Renal pelvis (tissue), 4 donors: ENCODE measurements around the gene MCTP2. TPM values are rescaled to one million over a fixed set of nuclear protein-coding genes. Genes with fewer than 3 reads are reported as not detected.

ENCODE experiments used
- DNase-seq: peaks from one replicate; pipeline ENCODE4 v3.0.0-alpha.2; 2013
- polyA plus RNA-seq, 3 donors: library from polyadenylated mRNA; unstranded; fragments of 120-200 nt; gene quantifications; one replicate each; pipeline ENCODE4 v1.2.1, GENCODE V29; 2013; ENCODE audit not compliant: insufficient read length in 3 of 3

Gene MCTP2
- polyA plus RNA-seq, 3 donors, result 14.0 to 20.2 (median 15.4) TPM

DNA sequence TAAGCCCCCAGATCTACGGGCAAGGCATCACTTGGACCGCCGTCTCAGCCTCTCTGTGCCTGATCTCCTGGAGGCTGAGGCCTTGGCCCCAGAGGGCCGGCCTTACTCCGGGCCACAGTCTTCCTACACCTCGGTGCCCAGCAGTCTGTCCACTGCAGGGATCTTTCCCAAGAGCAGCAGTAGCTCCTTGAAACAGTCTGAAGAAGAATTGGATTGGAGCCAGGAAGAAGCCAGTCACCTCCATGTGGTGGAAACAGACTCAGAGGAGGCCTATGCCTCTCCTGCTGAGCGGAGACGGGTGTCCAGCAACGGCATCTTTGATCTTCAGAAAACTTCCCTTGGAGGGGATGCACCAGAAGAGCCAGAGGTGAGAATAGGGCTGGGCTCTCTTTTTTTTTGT, 67.0 kb downstream of the MCTP2 start:
- DNase-seq, result no peak

DNA sequence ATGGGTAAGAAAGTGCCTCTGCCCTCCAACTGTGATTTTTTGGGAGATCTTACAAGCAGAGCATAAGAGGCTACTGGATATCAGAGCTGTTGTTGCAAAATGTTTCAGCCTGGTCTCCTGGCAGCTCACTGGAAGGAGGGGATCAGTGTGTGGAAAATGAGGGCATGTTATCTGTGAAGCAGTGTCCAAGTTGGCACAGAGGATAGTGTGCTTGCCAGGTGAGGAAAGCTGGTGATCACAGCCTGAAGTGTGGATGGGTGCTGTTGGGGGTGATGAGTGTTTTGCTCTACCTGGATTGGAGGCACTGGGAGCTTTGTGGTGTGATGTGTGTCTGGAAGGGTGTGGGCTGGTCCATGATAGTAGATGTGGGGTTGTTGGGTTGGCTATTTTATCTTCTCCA, 69.3 kb downstream of the MCTP2 start:
- DNase-seq, result no peak

DNA sequence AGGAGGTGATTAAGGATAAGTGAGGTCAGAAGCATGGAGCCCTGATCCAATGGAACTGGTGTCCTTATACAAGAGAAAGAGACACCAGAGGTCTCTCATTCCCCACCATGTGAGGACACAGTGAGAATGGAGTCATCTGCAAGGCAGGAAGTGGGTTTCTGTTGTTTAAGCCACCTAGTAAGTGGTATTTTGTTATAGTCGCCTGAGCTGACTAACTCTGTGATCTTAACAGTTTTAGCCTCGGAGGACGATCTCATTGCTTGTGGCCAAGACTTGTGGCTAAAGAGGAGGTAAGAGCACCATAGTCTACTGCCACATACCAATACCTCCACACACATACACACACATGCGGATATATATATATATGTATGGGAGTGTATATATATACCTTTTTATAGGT, 73.8 kb downstream of the MCTP2 start:
- no peak for DNase-seq

DNA sequence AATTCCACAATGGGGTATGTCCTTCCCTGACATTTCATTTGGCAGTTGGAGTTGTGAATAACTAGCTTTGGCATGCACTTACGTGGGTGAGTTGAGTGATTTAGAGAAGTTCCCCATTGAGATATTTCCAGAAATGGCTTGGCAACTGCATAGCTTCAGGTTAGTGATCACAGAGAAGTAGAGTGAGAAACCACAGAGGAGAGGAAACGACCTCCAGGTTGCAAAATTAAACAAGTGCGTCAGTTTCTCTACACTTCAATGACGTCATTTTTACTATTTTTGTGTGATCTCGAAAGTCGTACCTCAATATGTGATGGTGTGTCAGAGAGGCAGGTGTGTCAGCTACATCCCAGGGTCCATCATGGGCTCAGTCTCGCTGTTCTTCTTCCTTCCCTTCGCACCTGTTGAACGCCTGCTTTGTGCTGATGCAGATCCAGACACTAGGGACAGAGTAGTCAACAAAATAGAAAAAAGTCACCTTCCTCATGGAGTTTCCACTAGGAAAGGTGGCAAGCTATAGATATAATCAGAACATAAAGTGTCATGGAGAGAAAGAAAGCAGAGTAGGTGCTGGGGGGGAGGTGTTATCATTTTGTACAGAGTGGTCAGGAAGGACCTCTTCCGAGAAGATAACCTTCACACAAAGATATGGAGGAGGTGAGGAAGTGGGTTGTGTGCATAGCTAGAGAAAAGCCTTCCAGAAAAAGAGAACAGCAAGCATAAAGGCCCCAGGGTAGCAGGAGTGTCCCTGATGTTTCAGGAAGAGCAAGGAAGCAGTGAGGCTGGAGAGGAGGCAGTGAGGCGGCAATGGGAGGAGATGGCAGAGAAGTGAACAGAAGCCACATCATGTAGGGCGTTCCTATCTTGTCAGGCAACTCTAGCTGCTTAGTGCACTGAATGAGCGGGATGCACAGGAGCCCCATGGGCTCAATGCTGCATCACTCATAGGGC, 75.6 kb downstream of the MCTP2 start:
- DNase-seq, result no peak

DNA sequence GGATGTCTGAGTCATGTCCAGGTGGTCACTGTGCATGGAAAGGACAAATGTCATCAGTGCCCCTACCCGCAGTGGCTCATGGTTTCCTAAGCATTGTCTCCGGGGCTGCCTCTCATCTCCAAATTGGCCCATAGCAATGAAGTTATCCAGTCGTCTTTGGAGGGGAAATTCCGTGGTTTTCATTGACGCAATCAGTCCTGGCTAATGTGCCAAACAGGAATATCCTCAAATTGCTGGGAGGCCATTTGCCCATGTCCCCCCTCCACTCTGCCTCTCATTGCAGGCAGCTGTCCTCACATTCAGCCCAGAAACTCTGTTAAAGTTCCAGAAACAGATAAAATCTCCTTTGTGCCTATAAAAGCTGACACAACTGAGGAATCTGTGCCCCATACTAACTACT, 81.6 kb downstream of the MCTP2 start:
- no peak for DNase-seq

DNA sequence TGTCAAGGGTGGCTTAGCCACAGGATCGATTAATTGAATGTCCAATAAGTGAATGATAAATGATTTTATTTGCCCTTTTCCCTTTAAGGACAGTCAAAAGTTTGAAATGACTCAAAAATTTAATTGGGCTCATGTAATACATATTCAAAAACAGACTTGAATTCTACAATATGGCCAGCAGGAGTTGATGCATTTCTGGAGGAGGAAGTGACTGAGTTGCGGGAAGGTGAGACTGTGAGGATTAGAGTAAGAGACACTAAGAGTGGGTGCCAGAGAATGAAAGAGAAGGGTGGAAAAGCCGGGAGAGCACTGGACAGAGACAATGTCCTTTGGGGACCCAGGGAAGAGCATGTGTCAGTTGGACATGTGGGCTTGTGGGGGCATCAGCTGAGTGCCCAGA, 83.3 kb downstream of the MCTP2 start:
- no peak for DNase-seq

DNA sequence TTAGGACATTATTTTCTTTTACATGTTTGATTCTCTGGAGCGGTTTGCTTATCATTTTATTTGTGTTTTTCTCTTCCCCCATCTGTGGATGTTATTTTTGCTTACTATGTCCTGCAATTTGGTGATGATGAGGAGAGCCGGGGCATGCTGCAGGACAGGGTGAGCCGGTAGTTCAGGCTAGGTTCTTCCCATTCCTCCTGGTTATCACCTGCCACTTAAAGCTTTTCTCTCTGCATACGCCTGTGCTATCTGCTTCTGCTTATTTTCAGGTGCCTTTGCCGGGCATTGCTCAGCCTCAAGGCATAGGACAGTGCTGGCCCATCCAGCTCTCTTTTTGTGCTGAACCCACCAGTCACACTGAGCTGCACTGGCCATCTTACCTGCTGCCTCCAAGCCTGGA, 85.8 kb downstream of the MCTP2 start:
- no peak for DNase-seq

DNA sequence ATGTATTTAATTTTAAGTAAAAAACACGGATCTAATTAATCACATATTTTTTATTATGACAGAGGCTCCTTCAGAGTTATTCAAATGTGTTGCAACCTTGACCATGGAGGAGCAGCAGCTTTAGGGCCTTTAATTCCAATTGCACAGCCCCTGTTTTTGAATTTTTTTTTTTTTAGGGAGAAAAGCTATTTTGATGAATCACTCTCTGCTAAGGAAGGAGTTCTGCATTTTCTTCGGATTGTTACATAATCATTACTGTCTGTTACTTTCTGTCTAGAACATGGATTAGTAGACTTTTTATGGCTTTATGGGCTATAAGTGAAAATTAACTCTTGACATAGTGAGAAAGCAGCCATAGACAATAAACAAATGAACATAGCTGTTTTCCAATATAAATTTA, 90.8 kb downstream of the MCTP2 start:
- no peak for DNase-seq

DNA sequence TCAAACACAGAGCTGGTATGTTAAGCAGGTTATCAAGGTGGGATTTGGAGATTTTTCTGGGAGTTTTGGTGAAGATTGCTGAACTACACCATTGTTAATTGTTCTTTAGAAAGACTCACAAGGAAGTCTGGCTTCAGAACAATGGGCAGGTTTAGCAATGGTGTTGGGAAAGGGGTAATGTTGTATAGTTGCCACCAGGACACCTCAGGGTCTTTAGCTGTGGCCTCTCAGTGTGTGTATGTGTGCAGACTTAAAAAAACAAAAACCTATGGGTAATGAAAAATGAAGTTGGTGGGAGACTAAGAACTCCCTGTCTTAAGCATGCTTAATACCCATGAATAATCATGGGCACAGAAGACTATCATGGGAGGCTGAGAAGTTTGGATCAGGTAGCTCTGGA, 91.7 kb downstream of the MCTP2 start:
- no peak for DNase-seq

DNA sequence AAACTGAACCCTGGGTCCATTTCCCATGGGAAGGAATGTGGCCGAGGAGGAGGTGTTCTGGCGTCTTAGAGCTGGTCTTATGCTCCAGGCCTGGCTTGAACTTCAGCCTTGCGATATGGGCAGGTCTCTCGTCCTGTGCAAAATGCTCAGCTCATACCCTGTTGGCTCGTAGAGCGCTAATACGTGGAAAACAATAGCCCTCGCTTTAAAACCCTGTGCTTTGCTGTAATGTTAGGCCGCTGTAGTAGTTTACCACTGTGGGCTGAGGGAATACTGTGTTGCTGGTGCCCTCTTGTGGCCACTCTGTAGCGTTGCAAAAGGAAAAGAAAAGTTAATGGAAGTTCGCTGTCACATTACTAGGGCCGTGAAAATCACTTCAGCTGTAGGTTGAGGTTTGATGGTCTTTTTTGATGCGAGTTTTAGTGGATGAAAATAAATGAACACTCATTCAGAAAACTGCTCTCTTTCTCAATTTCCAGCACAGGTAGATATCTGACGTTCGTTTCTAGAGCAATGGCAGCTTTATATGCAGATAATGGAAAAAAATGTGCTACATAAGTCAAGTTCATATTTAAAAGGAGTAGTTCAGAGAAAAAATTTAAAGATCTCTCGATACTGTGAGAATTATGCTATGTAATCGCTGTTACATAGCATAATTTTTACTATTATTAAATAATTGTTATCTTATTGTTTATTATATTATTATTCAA, 92.9 kb downstream of the MCTP2 start:
- peak; percentile 61 for DNase-seq

DNA sequence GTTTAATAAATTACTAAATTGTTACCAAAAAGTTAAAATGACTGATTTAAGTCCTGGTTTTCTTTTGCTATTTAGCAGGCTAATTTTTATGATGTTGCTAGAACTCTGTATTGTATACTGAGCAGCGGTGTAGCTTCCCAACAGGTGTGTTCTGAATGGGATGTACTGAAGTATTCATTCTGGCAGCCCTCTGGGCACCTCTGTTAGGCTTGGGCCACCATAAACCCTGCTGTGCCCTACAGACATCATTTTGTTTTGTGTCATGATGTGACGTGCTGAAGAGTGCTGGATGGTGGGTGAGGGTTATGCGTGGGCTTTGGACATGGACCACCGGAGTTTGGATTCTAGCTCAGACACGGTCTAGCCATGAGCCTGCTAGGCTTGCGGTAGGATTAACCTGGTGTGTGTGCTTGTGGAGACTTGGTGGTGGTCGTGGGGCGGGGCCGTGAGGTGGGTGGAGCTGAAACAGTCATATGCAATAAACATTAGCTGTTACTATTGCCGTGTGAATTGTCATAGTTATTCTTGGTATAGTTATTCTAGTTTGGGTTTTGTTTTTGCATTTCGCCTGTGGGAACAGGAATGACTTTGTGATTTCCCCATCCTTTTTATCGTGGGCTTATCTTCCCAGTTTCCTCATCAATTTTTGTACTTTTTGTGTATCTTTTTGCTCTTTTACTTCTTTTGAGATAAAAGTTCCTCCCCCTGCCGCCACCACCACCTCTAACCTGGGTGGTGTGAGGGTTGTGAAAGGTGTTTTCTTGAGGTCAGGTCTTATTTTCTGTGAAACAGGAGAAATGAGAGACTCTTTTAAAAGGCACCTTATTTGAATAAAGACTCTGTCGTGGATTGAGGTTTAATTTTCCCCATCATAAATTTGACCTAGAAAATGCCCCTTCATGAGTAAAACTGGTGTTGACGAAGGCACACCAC, 93.7 kb downstream of the MCTP2 start:
- DNase-seq, result no peak

DNA sequence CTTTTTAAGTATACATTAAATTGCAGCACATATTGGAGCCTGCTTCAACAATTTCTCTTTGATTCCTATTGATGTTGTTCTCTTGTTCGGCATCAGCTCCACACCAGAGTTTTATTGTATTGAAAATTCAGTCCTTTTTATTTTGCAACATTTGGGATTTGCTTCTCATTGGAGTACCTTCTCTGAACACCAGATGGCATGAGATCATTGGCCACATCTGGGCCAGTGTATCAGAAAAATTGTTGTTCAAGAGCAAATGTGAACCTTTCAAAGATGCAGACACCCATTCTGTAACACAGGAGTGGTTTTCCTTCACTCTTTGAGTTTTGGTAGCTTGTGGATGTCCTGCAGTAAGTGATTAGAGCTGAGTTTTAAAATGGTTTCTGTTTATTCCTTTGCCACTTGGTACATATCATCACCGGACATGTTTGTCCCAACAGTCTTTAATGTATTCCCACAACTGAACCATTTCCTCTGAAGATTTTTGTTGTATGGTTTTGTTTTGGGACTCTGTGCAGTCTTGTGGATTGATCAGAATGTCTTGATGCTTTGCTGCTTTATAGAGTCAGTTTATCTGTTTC, 96.1 kb downstream of the MCTP2 start:
- DNase-seq, result peak; percentile 44

DNA sequence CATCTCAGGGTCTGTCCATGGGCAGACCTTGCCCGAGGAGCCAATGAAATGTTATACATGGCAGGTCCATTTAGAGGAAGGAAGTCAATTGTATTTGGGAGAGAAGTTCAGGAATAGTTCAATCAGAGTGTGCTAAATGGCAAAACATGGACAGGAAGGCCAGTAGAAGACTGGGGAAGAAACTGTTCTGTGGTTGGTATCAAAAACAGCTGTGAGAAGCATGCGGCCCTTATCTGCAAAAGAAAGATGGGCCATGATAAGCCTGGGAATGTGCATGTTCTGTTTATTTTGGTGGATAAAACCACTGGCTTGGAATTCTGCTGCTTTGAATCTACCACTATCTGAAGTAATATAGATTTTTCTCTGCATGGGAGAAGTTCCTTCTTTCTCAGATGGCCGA, 100.4 kb downstream of the MCTP2 start:
- no peak for DNase-seq

DNA sequence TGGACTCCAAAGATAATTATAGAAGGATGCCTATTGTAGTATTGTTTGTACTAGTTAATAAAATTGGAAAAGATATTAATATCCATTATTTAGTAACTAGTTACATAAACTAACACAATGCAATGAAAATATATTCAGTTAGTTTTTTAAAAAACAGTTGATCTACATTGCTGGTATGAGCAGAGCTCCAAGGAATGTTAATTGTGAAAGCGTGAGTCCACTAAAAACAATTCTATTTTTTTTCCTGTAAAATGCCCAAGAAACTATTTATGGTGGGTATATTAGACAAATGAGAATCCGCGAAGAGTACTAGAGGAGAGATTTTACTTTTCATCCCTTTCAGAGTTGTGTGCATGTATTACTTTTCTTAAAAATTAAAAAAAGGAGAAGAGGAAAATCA, 104.3 kb downstream of the MCTP2 start:
- no peak for DNase-seq

DNA sequence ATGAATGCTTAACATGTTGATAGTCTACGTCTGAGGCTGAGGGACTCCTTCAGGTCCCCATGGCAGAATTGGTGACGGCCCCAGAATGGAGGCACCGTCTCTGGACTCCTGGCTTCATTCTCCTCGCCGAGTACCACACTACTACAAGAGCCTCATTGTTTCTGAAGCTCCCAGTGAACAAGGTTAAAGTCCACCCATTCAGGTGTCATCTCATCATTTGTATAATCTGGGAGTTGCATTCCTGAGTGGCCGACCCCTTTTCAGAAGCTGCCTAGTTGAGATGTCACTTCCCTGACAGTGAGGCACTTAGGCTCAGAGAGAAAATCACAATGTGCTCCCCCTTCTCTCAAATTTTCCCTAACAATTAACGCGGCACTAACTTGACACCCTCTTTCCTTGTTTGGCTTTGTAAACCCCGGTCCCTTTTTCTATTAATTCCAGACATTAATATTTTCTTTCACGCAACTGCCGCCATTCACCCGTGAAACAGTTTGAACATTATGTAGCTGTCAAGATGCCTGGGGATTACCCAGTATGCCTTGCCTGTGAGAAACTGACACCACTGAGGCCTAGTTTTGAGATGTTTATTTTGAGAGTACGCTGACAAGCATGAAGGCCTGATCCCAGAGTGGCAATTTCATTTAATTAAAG, 105.6 kb downstream of the MCTP2 start:
- no peak for DNase-seq

DNA sequence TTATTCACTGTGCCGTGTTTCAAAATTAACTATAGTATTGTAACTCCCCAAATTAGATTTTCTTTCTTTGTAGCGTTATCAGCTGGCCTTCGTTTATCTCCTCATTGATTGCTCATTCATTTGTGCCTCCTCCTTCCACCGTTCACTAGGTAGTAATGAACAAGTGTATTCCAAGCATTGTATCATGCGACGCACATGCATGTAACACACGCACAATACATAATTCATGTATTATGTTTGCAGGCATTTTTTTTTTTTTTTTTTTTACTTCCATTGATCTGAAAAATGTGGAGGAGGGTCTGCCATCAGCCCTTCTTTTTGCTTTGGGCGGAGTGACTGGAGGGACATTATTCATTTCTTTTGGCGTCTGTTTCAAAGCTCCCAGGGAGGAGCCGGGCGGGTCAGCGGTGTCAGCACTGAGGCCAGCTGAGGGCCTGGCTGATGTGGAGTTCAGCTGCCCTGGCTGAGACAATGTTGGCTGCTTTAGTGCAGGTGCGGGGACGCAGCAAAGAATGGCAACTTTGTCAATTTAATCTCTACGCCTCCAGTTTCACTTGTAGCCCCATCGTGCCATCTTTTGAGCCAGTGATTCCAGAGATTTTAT, 107.0 kb downstream of the MCTP2 start:
- DNase-seq, result no peak

DNA sequence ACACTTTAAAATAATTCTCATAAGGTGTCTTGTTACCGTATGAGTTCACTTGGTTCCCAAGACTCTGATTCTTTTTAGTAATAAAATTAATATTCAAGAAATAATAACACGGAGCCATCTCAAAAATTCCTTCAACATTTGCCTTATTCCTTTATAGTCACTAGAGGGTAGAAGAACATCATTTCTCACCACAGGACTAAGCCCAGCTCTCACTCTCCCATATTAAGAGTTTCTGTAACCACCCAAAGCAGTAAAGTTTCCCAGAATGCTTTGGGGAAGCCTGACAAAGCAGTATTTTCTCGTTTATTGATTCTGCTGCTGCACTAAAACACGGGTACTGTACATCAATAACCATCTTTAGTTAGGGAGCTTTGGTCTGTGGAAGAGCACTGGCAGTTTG, 114.9 kb downstream of the MCTP2 start:
- DNase-seq, result no peak

DNA sequence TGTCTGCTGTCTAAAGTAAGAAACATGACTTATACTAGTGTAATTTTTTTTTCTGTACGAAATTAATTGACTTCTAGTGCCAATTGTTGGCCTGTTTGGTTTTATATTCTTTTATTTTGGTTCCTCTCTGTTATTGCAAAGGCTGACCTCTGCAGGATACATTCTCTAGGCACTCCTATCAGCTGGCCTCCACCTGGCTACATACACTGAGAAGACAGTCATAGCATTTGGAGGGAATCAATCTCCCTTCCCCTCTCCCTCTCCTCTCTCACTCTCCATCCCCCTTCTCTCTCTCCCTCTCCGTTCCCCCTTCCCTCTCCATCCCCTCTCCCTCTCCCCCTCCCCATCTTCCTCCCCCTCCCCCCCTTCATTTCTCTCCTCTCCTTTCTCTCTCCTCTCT, 116.7 kb downstream of the MCTP2 start:
- no peak for DNase-seq

DNA sequence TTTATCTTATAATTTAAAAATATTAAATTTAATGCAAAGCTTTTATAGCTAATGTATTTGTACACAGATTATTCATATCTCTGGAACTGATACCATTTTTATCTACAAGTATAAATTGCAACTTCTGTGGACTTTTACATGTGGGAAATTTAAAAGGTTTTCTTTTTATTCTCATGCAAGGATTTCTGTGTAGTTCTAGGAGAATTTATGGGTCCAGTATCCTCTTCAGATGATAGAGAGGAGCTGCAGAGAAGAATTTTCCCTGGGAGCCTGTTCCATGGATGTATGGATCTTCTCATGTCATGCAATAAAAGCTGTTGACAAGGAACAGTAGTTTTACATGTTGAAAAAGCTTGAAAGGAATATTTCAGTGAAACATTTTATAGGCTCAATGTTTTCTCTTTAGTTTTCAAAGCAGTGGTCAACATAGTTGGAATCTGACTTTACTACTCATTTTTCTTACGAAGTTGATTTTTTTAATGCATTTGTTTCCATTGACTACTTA, 119.7 kb downstream of the MCTP2 start:
- no peak for DNase-seq

DNA sequence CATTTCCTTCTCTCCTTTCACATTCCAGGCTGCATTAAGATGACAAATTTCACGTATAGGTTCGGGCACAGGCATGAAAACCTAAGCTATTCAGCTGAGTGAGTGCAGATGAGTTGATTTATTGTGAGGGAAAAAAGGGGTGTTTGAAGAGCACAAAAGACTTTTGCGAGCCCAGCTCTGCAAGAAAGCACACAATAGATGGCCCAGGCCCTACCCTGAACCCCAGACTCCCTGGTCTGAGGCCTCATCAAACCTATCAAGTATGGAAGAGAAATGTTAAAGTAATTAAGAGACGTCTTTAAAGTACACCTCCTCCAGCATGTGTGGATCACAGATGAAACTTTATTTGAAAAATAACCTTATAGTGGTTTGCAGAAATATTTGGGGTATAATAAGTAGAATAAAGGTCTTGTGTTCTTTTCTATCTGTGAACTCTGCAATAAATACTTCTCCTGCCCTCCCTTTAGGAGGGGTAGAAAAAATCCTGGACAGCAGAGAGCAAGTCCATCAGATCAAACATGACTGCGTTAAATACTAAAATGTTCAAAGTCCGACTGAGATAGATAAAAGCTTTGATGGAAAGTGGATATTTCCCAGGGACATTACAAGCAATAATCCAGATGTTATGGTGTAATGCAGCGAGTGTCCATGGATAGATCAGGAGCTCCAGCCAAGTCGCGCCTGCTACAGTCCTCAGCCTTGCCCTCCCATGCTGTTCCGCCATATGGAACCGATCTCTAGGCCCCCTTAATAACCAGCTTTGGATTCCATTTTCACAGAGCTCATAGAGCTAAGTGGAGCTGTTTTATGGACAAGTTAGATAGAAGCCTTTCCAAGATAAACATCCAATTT, 121.5 kb downstream of the MCTP2 start:
- peak; percentile 89 for DNase-seq
